T-cell (primary cell): Measurements from ENCODE around the gene MITF. TPM values are rescaled to one million over a fixed set of nuclear protein-coding genes. Genes with fewer than 3 reads are reported as not detected.

Experiments
- ATAC-seq, 4 experiments: fragments of 200-7000 bp in 3 of 4; fragments of 150-1000 bp in 1 of 4; cut with Tn5 transposase; replicated peaks in 1 of 4; 1 replicate in 3 of 4; 2 replicates in 1 of 4; pipeline ENCODE4 v1.10.0; 2021; ENCODE audit warnings: moderate library complexity in 3 of 4, mild to moderate bottlenecking in 2 of 4, moderate number of reproducible peaks in 1 of 4
- CTCF ChIA-PET, 2 donors: fragments of 300-600 bp; sonication (Branson Sonifier 250); formaldehyde crosslinking; loops; one replicate each; lab custom pipeline; 2022; ENCODE audit warnings: antibody characterized with exemption in 2 of 2; lab: Charles Lee
- POLR2A ChIA-PET, 2 donors: fragments of 300-600 bp; sonication (Branson Sonifier 250); formaldehyde crosslinking; loops; one replicate each; lab custom pipeline; 2022; ENCODE audit warnings: antibody characterized with exemption in 2 of 2; lab: Charles Lee
- DNase-seq, 35 experiments: peaks; one replicate each; pipeline versions ENCODE4 v3.0.0 to v3.0.0-alpha.2; 2013 to 2023
- H3K27ac ChIP-seq: one replicate; pipeline ENCODE4 v1.5.1; 2013; ENCODE audit warnings: low read length
- H3K27me3 ChIP-seq, 2 experiments: replicated peaks in 1 of 2; 1 replicate in 1 of 2; 2 replicates in 1 of 2; pipeline versions ENCODE4 v1.6.1 to v1.7.0; 2013; ENCODE audit warnings: low read length in 1 of 2, mixed read lengths in 1 of 2; ENCODE audit not compliant: control insufficient read depth in 2 of 2, insufficient read depth in 2 of 2; ENCODE audit errors: extremely low read depth in 1 of 2
- H3K36me3 ChIP-seq, 2 donors: 1 replicate in 1 of 2; 2 replicates in 1 of 2; pipeline versions ENCODE4 v1.6.1 to v1.7.0; 2013; ENCODE audit warnings: low read length in 1 of 2; ENCODE audit not compliant: control insufficient read depth in 2 of 2, insufficient read depth in 1 of 2; ENCODE audit errors: extremely low read depth in 1 of 2
- H3K4me1 ChIP-seq, 2 experiments: 1 replicate in 1 of 2; 2 replicates in 1 of 2; pipeline versions ENCODE4 v1.6.1 to v1.7.0; 2013; ENCODE audit warnings: low read length in 2 of 2, mixed read lengths in 1 of 2; ENCODE audit not compliant: insufficient read depth in 2 of 2, control insufficient read depth in 1 of 2; ENCODE audit errors: extremely low read depth in 1 of 2
- H3K4me3 ChIP-seq, 2 donors: 1 replicate in 1 of 2; 2 replicates in 1 of 2; pipeline versions ENCODE4 v1.5.1 to v1.7.0; 2013; ENCODE audit warnings: mild to moderate bottlenecking in 2 of 2, low read length in 1 of 2, moderate library complexity in 1 of 2; ENCODE audit not compliant: control insufficient read depth in 1 of 2; ENCODE audit errors: extremely low read depth in 1 of 2
- H3K9me3 ChIP-seq: 2 replicates; pipeline ENCODE4 v1.7.0; 2013
- H3K27ac Mint-ChIP-seq, 2 donors: one replicate each; pipeline ENCODE4 v1.8.0; 2020 to 2021; ENCODE audit warnings: mild to moderate bottlenecking in 2 of 2, mixed read lengths in 2 of 2
- H3K27me3 Mint-ChIP-seq, 2 donors: one replicate each; pipeline ENCODE4 v1.8.0; 2021 to 2022; ENCODE audit warnings: mixed read lengths in 2 of 2
- H3K36me3 Mint-ChIP-seq: one replicate; pipeline ENCODE4 v1.8.0; 2021; ENCODE audit warnings: mixed read lengths
- H3K4me1 Mint-ChIP-seq, 3 donors: one replicate each; pipeline ENCODE4 v1.8.0; 2020 to 2022; ENCODE audit warnings: mixed read lengths in 3 of 3, mild to moderate bottlenecking in 1 of 3
- H3K4me3 Mint-ChIP-seq, 3 donors: one replicate each; pipeline ENCODE4 v1.8.0; 2020 to 2022; ENCODE audit warnings: mild to moderate bottlenecking in 3 of 3, mixed read lengths in 3 of 3, moderate library complexity in 3 of 3
- H3K9me3 Mint-ChIP-seq, 3 donors: one replicate each; pipeline ENCODE4 v1.8.0; 2020 to 2022; ENCODE audit warnings: mixed read lengths in 3 of 3
- WGBS: methylation state at CpG from one replicate; pipeline ENCODE4 v1.1.5; 2013; ENCODE audit warnings: missing lambda C conversion rate; ENCODE audit not compliant: insufficient coverage; 5-methylcytosine and 5-hydroxymethylcytosine counted together
- total RNA-seq, 35 experiments: library from RNA in 6 of 35; stranded (reverse) in 6 of 35; fragments of 120-200 nt in 1 of 35; gene quantifications; one replicate each; pipeline versions ENCODE4 v1.2.1 to v1.2.4 and lab custom pipeline; 2013 to 2026

Gene MITF
- total RNA-seq, 5 donors from 2014 or later (not counting 1 experiment from before 2014, with no cell fraction given), result 0.09 to 0.51 (median 0.24) TPM; not detected in 1

DNA sequence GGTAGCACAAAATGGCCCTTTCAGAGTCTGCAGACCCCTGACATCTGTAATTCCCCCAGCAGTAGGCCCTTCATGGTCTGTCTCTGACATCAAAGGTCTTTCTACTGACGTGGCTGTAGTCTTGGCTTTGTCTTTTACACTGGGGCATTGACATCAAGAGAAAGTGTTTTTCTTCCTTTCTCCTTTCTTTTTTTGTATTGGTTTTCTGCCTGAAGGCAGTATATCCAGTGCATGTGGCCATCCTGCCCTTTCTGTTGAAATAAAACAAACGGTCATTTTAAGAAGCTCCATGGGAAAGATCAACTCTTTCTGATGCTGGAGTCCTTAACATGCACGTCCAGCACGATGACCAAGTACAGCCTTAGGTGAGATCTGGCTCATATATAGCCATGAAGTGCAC lies 153.4 kb downstream of the MITF start:
- CTCF ChIA-PET, result no interaction called here

DNA sequence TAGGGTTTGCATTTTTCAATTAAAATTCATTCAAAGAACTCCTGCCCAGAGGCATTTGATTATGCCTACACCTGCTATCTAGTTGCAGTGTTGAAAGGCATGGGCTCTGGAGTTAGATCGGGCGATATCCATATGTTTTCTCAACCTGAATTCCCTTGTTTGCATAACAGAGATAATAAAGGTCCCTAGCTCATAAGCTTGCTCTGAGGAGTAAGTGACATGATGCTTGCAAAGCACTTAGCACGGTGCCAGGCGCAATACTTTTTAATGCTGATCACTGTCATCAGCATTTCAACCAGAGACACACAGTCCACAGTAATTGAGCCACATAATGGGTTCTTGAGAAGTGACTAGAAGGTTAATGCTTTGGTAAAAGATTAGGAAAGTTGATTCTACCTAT lies 154.0 kb downstream of the MITF start:
- Histone ChIP-seq H3K9me3 (no peaks in the 10 kb centered on the region), H3K36me3 (no peaks in the 10 kb centered on the region), H3K4me1 (no peaks in the 10 kb centered on the region), H3K27ac (no peak overlapping the region), H3K27me3 (no peaks in the 10 kb centered on the region), H3K4me3 (no peak overlapping the region)
- peaks cover 0 to 9% of the 10 kb centered on the region in 2 donors for H3K27me3 Mint-ChIP-seq
- POLR2A ChIA-PET, result no interaction called here
- CTCF ChIA-PET, result no interaction called here
- no peak for ATAC-seq
- H3K4me3 Mint-ChIP-seq, result no peak overlapping the region
- H3K36me3 Mint-ChIP-seq, result no peaks in the 10 kb centered on the region
- no peak for DNase-seq
- no peaks in the 10 kb centered on the region for H3K9me3 Mint-ChIP-seq
- no peak overlapping the region for H3K27ac Mint-ChIP-seq
- WGBS, result no CpG with 5 or more reads among the region's 4 CpGs
- no peaks in the 10 kb centered on the region for H3K4me1 Mint-ChIP-seq

More for the DNA sequence above, 153.4 kb downstream of the MITF start:
- H3K27ac ChIP-seq, result no peak overlapping the region
- Mint-ChIP-seq H3K4me3 (no peak overlapping the region), H3K27me3 (peaks cover 0 to 9% of the 10 kb centered on the region in 2 donors), H3K36me3 (no peaks in the 10 kb centered on the region), H3K9me3 (no peaks in the 10 kb centered on the region), H3K27ac (no peak overlapping the region), H3K4me1 (no peaks in the 10 kb centered on the region)
- ATAC-seq, result no peak
- POLR2A ChIA-PET, result no interaction called here
- no peaks in the 10 kb centered on the region for H3K36me3 ChIP-seq
- no peak overlapping the region for H3K4me3 ChIP-seq
- H3K27me3 ChIP-seq, result no peaks in the 10 kb centered on the region
- no peak for DNase-seq
- 72% methylated on average over 2 of the region's 4 CpGs for WGBS
- H3K4me1 ChIP-seq, result no peaks in the 10 kb centered on the region
- H3K9me3 ChIP-seq, result no peaks in the 10 kb centered on the region

DNA sequence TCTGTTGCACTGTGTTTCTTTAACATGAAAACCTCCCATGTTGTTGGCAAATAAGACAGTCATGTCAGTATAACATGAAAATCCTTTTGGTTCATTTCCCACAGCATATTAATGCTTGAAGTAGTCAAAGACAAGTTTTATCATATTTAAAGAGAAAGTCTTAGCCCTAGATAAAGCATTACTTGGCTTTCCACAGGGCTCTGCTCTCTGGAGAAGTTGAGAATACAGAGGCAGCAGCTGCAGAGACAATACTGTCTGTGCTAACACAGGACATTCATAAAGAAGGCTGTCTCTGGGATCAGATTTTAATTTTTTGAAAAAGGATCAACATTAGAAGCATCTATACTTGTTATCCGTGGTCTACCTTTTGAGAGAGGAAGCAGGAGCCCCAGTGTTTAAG lies 156.8 kb downstream of the MITF start:
- ATAC-seq (no peak), DNase-seq (no peak)
- no peak overlapping the region for H3K4me3 Mint-ChIP-seq
- Histone ChIP-seq H3K4me1 (no peaks in the 10 kb centered on the region), H3K36me3 (no peaks in the 10 kb centered on the region), H3K27me3 (no peaks in the 10 kb centered on the region), H3K27ac (no peak overlapping the region), H3K9me3 (no peaks in the 10 kb centered on the region), H3K4me3 (no peak overlapping the region)
- WGBS, result no CpG with 5 or more reads among the region's 1 CpG
- no peaks in the 10 kb centered on the region for H3K9me3 Mint-ChIP-seq
- no peaks in the 10 kb centered on the region for H3K4me1 Mint-ChIP-seq
- no peak overlapping the region for H3K27ac Mint-ChIP-seq
- H3K27me3 Mint-ChIP-seq, result peaks cover 0 to 5% of the 10 kb centered on the region in 2 donors
- POLR2A ChIA-PET, result no interaction called here
- no peaks in the 10 kb centered on the region for H3K36me3 Mint-ChIP-seq
- CTCF ChIA-PET, result no interaction called here

DNA sequence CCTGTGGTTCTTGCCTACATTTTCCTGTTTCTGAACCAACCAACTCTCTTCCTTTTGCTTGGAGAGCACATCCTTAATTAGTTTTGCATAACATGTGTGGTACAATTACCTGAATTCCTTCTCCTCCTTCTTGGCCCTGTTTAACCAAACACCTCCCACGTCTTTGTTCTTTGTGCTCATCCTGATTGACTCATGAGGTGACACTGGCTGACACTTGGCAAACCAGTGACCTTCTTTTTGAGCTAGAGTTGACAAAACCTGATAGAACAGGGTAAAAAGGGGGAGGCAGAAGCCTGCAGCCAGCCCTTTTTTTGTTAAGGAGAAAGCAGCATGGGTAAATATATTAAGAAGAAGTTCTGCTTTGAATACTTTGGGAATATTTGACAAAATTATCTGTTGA lies 161.1 kb downstream of the MITF start:
- ATAC-seq, result no peak
- H3K27ac ChIP-seq, result no peak overlapping the region
- no peaks in the 10 kb centered on the region for H3K9me3 Mint-ChIP-seq
- no peak overlapping the region for H3K4me3 Mint-ChIP-seq
- H3K36me3 ChIP-seq, result no peaks in the 10 kb centered on the region
- H3K27me3 ChIP-seq, result no peaks in the 10 kb centered on the region
- POLR2A ChIA-PET, result no interaction called here
- no CpG with 5 or more reads among the region's 1 CpG for WGBS
- no peaks in the 10 kb centered on the region for H3K9me3 ChIP-seq
- no peaks in the 10 kb centered on the region for H3K4me1 ChIP-seq
- no peak for DNase-seq
- CTCF ChIA-PET, result no interaction called here
- H3K4me3 ChIP-seq, result no peak overlapping the region
- H3K4me1 Mint-ChIP-seq, result no peaks in the 10 kb centered on the region
- no peak overlapping the region for H3K27ac Mint-ChIP-seq
- no peaks in the 10 kb centered on the region for H3K36me3 Mint-ChIP-seq
- H3K27me3 Mint-ChIP-seq, result no peaks in the 10 kb centered on the region

DNA sequence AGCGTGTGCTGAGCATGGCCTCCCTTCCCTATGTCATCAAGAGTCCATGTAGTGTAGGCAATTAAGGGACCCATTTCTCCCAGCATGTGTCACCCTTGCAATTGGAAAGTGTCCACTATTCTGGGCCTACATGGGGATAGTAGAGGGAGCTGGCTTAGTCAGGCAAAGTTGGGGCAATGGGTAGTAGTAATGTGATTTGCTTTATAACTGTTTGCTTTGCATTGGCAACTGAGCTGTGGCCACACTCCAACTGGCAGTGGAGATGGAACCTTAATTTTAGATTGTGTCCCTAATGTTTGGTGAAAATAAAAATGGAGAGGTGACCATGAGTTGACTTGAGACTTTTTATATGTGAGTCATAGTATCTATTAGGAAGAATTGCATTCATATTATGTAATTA lies 162.5 kb downstream of the MITF start:
- H3K4me3 Mint-ChIP-seq, result no peak overlapping the region
- DNase-seq, result no peak
- whole genome bisulfite sequencing, result 100% methylated on average over 1 of the region's 1 CpG
- no peaks in the 10 kb centered on the region for H3K36me3 ChIP-seq
- no peaks in the 10 kb centered on the region for H3K9me3 ChIP-seq
- H3K4me3 ChIP-seq, result no peak overlapping the region
- ChIA-PET CTCF (no interaction called here), POLR2A (no interaction called here)
- H3K36me3 Mint-ChIP-seq, result no peaks in the 10 kb centered on the region
- no peaks in the 10 kb centered on the region for H3K27me3 ChIP-seq
- ATAC-seq, result no peak
- no peaks in the 10 kb centered on the region for H3K4me1 Mint-ChIP-seq
- peaks cover 0 to under 1% of the 10 kb centered on the region in 2 donors for H3K27me3 Mint-ChIP-seq
- no peaks in the 10 kb centered on the region for H3K9me3 Mint-ChIP-seq
- no peak overlapping the region for H3K27ac Mint-ChIP-seq
- H3K27ac ChIP-seq, result no peak overlapping the region
- no peaks in the 10 kb centered on the region for H3K4me1 ChIP-seq

DNA sequence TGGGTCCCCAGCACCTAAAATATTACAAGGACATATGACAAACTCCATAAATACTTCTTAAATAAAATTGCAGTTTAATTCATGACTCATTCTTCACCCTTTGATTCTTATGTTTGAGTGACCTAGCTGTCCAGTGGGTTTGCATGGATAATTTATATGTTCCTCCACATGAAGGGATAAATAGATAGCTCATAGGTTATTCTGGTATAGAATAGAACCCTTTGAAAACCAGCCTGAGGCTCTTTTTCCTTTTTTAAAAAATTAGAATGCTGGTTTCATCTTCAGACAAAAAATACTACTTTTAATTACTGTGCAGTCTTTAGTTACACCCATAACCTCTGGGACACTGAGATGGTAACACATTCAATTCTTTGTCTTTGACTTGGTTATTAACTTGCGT lies 163.1 kb downstream of the MITF start:
- H3K27ac Mint-ChIP-seq, result no peak overlapping the region
- Histone ChIP-seq H3K4me1 (no peaks in the 10 kb centered on the region), H3K4me3 (no peak overlapping the region), H3K27ac (no peak overlapping the region), H3K36me3 (no peaks in the 10 kb centered on the region), H3K27me3 (no peaks in the 10 kb centered on the region), H3K9me3 (no peaks in the 10 kb centered on the region)
- H3K27me3 Mint-ChIP-seq, result peaks cover 0 to 3% of the 10 kb centered on the region in 2 donors
- DNase-seq, result no peak
- no peaks in the 10 kb centered on the region for H3K4me1 Mint-ChIP-seq
- CTCF ChIA-PET, result no interaction called here
- no peak overlapping the region for H3K4me3 Mint-ChIP-seq
- H3K36me3 Mint-ChIP-seq, result no peaks in the 10 kb centered on the region
- POLR2A ChIA-PET, result no interaction called here
- H3K9me3 Mint-ChIP-seq, result no peaks in the 10 kb centered on the region
- ATAC-seq, result no peak
- 100% methylated on average over 1 of the region's 1 CpG for WGBS

DNA sequence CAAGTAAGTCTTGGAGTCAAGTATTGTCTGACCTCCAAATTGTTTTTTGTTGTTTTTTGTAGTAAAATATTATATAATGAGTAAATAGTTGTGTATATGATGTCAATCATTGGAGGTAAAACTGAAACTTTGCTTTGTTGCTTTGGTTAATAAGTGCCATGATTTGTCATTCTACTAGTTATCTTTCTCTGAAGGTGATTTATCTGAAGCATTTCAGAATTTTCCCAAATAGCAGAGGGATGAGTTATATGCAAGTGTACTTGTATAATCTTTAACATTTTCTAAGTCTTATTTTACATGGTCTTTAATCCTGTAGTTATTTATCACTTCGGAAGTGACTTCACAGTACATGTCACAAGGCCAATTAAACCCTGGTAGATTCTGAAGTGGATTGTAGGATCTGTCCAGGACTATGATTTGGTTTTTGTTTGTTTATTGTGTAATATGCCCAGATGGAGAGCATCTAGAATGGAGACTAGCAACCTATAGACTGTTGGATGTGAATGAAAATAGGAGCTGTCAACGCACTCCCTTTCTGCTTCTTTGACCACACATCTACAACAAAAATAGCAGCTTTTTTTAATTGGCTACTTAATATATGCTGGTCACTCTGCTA lies 167.2 kb downstream of the MITF start:
- Mint-ChIP-seq H3K4me3 (no peak overlapping the region), H3K4me1 (no peaks in the 10 kb centered on the region), H3K9me3 (peaks cover 0 to 5% (median 4%) of the 10 kb centered on the region in 3 donors), H3K27ac (no peak overlapping the region), H3K36me3 (no peaks in the 10 kb centered on the region), H3K27me3 (peaks cover 3% of the 10 kb centered on the region in 2 donors)
- no peaks in the 10 kb centered on the region for H3K9me3 ChIP-seq
- ChIA-PET POLR2A (no interaction called here), CTCF (no interaction called here)
- H3K27me3 ChIP-seq, result no peaks in the 10 kb centered on the region
- no peak for ATAC-seq
- H3K4me1 ChIP-seq, result no peaks in the 10 kb centered on the region
- H3K4me3 ChIP-seq, result no peak overlapping the region
- WGBS, result no CpG with 5 or more reads among the region's 2 CpGs
- no peaks in the 10 kb centered on the region for H3K36me3 ChIP-seq
- H3K27ac ChIP-seq, result no peak overlapping the region
- DNase-seq, result no peak
